NCI-H460 (cell line): ENCODE results near the gene PIM1. TPM values are rescaled to one million over a fixed set of nuclear protein-coding genes. Genes with fewer than 3 reads are reported as not detected.
A peak's percentile ranks its signal among the peaks of the same experiment; 100 is the strongest.
"Not testable (repeated sequence)": the region's sequence is repeated elsewhere in the genome, so short reads cannot be mapped to it uniquely, and the experiment has no call there.

Source experiments
- DNase-seq: peaks from one replicate; pipeline ENCODE4 v3.0.0-alpha.2; 2016; ENCODE audit warnings: low read depth; ENCODE audit errors: extremely low read depth
- polyA plus RNA-seq: library from polyadenylated mRNA; depleted of rRNA; stranded (reverse); fragments of >200 nt; gene quantifications from 2 replicates; pipeline ENCODE4 v1.2.3, GENCODE V29; 2014; cell fraction: nucleus; rRNA removed
- total RNA-seq: library from RNA; depleted of rRNA; stranded (reverse); fragments of >200 nt; shearing (Covaris generic); gene quantifications from 2 replicates; pipeline ENCODE4 v1.2.3, GENCODE V29; 2014; rRNA removed

PIM1 gene
- 14.2 and 17.8 TPM in 2 replicates for total RNA-seq
- 15.2 and 15.7 TPM in 2 replicates for polyA plus RNA-seq

GRCh38 chr6:37169496-37170272 is at the start of gene PIM1:
TSS of gene PIM1 (plus strand) at chr6:37170152. CDS start at chr6:37170576, 424 bp downstream.
- DNase-seq, result peak; percentile 91

GRCh38 chr6:37121556-37121955 is 48.4 kb upstream of the PIM1 start:
- DNase-seq, result no peak

GRCh38 chr6:37122861-37123260 is 47.1 kb upstream of the PIM1 start:
- no peak for DNase-seq

DNA sequence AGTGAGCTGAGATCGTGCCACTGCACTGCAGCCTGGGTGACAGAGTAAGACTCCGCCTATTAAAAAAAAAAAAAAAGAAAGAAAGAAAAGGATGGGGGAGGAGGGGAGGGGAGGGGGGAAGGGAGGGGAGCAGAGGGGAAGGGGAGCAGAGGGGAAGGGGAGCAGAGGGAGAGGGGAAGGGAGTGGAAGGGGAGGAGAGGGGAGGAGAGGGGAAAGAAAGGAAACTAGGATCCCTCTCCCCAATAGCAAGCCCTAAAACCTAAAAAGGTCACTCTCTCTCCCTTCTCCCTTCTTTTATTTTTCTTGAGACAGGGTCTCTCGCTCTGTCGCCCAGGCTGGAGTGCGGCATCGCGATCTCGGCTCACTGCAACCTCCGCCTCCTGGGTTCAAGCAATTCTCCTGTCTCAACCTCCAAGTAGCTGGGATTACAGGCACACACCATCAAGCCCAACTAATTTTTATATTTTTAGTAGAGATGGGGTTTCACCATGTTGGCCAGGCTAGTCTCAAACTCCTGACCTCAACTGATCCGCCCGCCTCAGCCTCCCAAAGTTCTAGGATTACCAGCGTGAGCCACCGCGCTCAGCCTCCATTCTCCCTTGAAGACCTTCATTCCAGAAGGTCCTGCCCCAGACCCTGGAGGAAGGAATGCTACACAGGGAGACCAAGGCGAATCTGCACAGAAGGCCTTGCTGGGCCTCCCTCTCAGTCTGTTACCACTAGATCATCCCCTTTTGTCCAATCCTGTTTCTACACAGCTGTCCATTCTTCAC is 45.8 kb upstream of the PIM1 start:
- DNase-seq, result no peak

DNA sequence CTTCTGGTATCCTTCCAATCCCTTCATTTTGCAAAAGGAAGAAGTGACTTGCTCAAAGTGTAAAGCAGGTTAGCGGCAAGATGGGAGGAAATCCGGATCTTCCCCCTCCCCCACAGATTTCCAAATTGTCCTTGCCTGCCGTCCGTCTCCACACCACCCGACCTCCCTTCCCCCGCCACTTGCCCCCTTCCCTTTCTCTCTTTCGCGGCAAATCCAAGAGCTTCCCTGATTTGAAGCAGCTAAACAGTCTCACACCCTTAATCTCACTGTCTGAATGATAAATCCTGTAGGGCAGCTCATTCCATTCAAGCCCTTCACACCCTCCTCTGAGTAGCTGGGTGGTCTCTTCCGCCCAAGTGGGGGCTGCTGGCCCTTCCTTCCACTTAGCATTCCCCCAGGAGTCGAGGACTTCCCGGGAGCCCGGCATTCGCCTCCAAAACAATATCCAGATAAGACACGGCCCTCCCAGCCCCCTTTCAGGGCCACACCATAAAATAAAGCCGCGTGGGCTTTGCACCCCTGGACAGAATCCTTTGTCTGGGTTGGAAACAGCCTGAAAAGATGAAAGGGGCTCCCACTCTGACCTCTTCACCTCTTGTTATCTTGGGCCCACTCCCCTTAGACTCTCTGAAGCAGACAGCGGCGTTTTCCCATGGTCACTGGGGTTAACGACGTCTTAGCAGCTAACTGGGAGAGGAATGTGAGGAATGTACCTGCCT is 44.0 kb upstream of the PIM1 start:
- no peak for DNase-seq

- no peak for DNase-seq
Measured at GRCh38 chr6:37126493-37126958, 43.4 kb upstream of the PIM1 start.

GRCh38 chr6:37126961-37127616 is 42.9 kb upstream of the PIM1 start:
- DNase-seq, result no peak

DNA sequence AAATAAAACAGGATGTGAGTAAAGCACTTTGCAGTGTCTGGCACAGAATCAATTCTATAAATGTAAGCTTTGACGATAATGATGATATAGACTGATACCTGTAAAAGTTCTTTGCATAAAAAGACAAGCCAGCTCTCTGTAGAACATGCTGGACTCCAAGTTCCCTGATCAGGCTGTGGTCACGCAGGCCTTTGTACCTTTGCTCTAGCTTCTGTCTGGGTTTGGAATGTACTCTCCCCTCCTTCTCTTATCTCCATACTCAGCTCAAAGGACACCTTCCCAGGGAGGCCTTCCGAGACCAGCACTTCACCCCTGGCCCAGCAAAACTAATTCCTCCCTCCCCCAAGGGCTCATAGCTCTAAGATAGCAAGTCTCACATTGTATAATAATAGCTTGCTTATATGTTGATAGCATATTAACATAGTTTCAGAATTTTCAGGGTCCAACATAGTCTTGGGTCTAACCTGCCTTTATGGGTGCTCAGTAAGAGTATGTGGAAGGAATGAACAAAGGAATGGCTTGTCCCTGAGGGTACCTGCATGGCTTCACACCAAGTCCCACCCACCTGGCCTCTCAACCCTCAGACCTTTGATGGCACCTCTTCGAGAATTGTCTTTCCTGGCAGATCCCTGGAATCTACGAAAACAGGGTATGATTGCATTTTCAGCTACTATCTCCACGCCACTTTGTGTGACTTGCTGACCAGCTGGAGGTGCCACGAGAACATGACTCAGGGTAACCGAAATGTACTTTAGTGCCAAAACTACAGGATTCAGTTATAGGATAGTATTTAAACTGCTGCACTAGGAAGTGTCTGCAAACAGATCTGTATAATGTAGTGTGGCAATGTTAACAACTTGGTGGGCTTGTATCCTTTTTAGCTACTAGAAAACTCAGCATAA is 41.7 kb upstream of the PIM1 start:
- DNase-seq, result no peak

GRCh38 chr6:37128863-37129443 is 41.0 kb upstream of the PIM1 start:
- DNase-seq, result not testable (repeated sequence)

- DNase-seq, result no peak
Measured at GRCh38 chr6:37129566-37129965, 40.4 kb upstream of the PIM1 start.

GRCh38 chr6:37130704-37131103 is 39.2 kb upstream of the PIM1 start:
- no peak for DNase-seq

DNA sequence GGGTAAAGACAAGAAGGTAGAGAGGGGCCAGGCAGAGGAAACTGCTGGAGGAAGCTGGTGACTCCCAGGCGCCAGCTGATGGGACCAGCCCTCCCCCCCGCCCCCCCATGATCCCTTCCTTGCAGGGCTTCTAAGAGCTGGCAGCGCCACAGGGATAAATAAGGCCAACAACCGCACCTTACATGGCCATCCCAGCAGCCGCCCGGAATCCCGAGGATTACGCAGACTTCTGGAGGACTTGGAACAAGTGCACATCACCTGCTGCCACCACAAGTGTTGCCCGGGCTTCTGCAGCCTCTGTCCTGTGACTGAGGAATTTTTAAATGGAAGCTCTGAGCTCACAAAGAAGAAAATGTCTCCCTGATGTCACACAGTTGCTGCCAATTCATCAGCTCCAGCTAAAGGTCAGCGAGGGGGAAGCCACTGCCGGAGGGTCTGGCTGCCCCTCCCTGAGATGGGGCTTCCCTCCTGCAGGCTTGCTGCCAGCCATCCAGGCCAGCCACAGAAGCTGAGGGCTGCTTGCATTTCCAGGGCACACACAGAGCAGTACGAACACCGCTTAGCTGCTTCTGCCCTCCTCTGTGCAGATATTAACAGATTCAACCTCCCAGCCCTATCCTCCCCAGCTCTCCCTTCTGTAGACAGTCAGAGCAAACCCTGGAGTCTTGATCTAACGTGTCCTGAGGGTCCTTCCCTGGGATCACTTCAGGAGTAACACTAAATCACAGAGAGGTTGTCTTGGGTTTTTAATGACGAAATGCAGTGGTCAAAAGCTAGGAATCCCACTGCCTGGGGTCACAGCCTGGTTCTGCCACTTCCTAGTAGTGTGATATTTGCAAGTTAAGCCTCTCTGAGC is 38.6 kb upstream of the PIM1 start:
- DNase-seq, result no peak

DNA sequence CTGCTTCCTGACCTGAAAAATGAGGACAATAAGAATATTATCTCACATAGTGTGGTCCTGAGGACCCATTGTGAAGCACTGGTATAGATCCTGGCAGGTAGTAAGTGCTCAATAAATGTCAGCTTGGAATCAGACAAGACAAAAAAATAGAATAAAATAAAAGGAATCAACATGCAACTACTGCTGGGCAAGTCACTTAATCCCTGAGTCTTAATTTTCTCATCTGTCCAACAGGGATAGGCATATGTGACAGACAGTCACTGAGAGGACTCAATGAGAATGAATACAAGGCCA is 38.0 kb upstream of the PIM1 start:
- DNase-seq, result no peak

DNA sequence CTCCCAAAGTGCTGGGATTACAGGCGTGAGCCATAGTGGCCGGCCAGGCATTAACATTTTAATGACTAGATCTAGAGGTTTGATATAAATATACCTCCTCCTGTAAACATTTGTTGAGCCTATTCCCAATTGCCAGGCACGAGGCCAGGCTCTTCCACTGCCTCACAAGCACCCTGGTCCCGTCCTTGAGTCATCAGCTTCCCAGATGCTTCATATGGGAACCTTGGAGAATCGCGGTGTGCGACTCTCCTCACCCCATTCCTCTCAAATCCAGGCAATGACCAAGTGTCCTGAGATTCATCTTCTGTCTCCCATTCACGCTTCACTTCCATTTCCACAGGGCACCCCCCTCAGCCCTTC is 35.9 kb upstream of the PIM1 start:
- DNase-seq, result no peak

DNA sequence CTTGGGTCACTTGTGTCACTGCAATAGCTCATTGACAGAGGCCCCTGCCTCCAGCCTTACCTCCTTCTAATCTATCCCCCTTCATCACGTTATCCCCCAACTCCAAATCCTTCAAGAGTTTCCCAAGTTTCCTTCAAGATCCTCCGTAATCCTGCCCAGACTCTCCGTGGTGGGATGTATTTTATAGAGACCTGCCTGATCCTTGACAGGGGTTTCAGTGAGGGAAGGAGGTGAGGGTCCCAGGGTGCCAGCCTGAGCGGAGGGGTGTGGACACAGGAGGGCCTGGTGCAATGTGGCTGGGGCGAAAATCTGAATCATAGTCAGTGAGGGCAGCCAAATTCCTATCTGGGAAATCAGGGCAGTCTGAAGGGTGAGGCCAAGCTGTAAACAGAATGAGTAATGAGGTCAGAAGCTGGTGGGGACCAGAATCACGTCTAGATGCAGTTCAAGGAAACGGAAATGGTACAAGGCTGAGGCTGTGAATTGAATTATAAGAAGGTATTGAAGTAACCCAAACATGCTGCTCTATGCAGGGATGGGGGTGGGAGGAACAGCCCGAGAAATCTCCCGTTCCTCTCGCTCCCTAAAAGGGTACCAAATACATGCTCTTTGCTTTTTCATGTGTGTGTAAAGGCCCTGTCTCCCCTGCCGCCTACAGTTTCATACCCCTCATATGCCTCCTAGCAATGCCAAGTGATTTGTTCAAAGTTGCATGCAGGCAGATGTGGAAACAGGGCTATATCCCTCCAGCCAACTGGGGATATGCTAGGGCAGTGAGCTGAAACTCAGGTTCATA is 35.4 kb upstream of the PIM1 start:
- peak; percentile 76 for DNase-seq

DNA sequence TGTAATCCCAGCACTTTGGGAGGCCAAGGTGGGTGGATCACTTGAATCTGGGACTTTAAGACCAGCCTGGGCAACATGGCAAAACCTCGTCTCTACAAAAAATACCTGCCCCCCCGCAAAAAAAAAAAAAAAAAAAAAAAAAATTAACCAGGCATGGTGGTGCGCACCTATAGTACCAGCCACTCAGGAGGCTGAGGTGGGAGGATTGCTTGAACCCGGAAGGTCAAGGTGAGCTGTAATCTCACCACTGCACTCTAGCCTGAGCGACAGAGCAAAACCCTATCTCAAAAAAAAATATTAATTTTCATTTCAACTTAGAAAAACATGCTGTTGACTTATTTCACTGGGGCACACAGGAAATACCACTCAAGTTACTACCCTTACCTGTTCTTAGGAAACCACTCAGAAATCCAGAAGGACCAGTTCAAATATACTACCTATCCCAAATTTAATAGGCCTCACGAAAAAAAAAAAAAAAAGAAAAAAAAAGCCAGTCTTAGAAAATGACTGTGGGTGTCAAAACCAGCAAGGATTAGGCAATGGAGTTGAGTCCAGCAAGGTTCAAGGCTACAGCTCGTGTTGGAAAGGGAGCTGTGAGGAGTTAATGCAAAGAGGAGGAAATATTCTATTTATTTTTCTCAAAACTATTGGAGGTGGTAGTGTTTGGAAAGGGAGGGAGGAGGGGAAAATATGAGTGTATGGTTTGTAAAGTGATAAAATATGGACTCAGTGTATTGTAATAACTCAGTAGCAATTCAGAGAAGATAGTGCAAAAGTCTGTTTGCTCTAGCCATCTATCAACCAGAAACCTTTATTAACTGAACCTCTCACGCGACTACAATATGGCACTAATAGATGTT is 33.9 kb upstream of the PIM1 start:
- no peak for DNase-seq

DNA sequence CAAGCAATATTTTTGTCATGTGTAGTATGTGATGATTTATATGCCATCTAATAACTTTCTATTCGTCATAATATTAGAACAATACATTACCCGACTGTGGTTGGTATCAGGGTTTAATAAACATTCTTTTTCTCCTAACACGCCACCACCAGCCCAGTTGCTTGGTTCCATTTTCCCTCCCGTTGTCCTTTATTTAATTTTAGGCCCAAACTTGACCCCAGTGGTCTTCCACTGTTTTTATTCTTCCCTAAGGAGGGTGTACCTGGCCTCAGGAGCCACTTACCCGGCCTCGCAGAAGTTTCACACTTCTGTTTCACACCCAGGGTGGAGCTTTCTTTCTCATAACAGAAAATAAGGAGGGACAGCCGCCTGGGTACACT is 33.1 kb upstream of the PIM1 start:
- DNase-seq, result no peak
